ENCODE measurements around the gene FAM3C.

DNA sequence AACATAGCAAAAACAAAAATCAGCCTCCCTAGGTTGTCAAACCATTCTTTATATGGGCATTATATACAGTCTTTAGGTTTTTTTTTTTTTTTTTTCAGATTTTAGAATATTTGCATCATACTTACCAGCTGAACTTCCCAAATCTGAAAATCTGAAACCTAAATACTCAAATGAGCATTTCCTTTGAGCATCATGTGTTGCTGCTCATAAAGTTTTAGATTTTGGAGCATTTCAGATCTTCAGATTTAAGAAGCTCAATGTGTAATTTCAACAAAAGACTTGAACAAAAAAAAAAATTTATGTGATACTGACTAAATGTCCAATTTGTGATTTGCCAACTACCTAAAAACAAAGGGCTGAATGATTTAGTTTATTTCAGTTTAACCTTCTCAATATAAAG, 13.6 kb downstream of the FAM3C start:
- TF ChIP-seq, protein P1, sequence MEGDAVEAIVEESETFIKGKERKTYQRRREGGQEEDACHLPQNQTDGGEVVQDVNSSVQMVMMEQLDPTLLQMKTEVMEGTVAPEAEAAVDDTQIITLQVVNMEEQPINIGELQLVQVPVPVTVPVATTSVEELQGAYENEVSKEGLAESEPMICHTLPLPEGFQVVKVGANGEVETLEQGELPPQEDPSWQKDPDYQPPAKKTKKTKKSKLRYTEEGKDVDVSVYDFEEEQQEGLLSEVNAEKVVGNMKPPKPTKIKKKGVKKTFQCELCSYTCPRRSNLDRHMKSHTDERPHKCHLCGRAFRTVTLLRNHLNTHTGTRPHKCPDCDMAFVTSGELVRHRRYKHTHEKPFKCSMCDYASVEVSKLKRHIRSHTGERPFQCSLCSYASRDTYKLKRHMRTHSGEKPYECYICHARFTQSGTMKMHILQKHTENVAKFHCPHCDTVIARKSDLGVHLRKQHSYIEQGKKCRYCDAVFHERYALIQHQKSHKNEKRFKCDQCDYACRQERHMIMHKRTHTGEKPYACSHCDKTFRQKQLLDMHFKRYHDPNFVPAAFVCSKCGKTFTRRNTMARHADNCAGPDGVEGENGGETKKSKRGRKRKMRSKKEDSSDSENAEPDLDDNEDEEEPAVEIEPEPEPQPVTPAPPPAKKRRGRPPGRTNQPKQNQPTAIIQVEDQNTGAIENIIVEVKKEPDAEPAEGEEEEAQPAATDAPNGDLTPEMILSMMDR (conservative IDR thresholded peaks at IDR 0.05 in 1 of 2, IDR thresholded peaks at IDR 0.05 in 1 of 2; ENCODE audit: low read depth in 1 of 2, low read length in 2 of 2), result no peak
- no peak for TF ChIP-seq EZH2 (IDR thresholded peaks at IDR 0.05; ENCODE audit: low read length, missing control alignments)
